Left ventricle myocardium inferior (tissue), 1 donor: ENCODE results near the gene KCNH2. TPM values are rescaled to one million over a fixed set of nuclear protein-coding genes. Genes with fewer than 3 reads are reported as not detected.

Experiments
- DNase-seq: peaks from one replicate; pipeline ENCODE4 v3.0.0-alpha.2; 2020
- H3K27ac ChIP-seq: fragments of 200-600 bp; replicated peaks from 2 replicates; pipeline ENCODE4 v1.8.0; 2021
- H3K27me3 ChIP-seq: fragments of 200-600 bp; 2 replicates; pipeline ENCODE4 v1.8.0; 2021; ENCODE audit warnings: low read depth
- H3K36me3 ChIP-seq: fragments of 200-600 bp; 2 replicates; pipeline ENCODE4 v1.8.0; 2021
- H3K4me1 ChIP-seq: fragments of 200-600 bp; 2 replicates; pipeline ENCODE4 v1.8.0; 2021
- H3K4me3 ChIP-seq: fragments of 200-600 bp; 2 replicates; pipeline ENCODE4 v1.8.0; 2021; ENCODE audit warnings: mild to moderate bottlenecking, moderate library complexity
- H3K9me3 ChIP-seq: fragments of 200-600 bp; replicated peaks from 2 replicates; pipeline ENCODE4 v1.8.0; 2021
- intact Hi-C: fragments of 100-400 bp; cut with micrococcal nuclease; formaldehyde crosslinking; loops from one replicate; pipeline ENCODE4 v1.11.0; 2022
- total RNA-seq: library from RNA; stranded (reverse); fragmentation: NEBNext Ultra II Directional; extraction: Animal tissue kit (Norgen Biotek cat#: 25700); gene quantifications from one replicate; pipeline ENCODE4 v1.2.1, GENCODE V29; 2021
- TF ChIP-seq, protein P1 (sequence below): fragments of 200-600 bp; IDR thresholded peaks from 2 replicates; pipeline ENCODE4 v1.8.0; 2021; ENCODE audit warnings: antibody characterized with exemption, mild to moderate bottlenecking, borderline replicate concordance
- donor health status: DM: no; HTN: yes; CAD: no; lungs with severe emphysema.

Gene KCNH2
- total RNA-seq, 1 donor from 2014 or later = 94.1 TPM

DNA sequence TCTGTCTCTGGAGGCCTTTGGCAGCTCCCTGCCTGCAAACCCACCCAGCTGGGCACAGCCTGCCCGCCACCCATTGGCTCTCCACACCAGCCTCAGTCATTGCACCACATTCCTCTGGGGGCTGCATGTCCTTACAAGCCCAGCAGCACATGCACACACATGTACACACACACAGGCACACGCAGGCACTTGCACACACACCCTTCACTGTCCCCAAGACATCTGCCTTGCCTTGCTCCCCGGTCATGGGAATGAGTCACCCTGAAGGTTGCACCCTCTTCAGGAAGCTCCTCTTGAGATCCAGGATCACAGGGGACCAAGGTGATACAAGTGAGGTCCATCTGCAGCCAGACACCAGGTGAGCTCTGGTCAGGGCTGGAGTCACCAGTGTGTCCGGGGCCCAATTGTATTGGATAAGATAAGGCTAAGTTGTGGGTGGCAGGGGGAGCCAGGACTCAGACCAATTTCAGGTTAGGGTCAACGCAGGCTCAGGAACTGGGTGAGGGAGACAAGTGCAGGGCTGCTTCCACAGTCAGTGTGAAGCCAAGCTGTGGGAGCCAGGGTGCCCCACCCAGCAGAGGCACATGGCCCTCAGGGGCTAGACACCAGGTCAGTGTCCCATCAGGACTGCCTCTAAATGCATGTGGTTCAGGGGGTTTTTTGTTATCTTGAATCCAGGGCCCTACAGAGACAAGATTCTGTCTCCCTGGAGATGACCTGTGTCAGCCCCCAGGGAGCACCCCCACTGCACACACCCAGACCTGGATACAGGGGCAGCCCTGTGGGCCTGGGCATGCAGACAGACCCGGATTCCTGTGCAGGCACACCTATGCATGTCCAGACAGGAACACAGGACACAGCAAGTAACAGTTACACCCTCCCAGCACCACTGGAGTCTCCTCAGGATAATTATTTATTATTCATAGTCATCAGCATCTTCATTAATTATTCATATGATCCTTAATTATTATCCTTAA is 33.8 kb downstream of the KCNH2 start:
- TF ChIP-seq, protein P1, sequence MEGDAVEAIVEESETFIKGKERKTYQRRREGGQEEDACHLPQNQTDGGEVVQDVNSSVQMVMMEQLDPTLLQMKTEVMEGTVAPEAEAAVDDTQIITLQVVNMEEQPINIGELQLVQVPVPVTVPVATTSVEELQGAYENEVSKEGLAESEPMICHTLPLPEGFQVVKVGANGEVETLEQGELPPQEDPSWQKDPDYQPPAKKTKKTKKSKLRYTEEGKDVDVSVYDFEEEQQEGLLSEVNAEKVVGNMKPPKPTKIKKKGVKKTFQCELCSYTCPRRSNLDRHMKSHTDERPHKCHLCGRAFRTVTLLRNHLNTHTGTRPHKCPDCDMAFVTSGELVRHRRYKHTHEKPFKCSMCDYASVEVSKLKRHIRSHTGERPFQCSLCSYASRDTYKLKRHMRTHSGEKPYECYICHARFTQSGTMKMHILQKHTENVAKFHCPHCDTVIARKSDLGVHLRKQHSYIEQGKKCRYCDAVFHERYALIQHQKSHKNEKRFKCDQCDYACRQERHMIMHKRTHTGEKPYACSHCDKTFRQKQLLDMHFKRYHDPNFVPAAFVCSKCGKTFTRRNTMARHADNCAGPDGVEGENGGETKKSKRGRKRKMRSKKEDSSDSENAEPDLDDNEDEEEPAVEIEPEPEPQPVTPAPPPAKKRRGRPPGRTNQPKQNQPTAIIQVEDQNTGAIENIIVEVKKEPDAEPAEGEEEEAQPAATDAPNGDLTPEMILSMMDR = no peak
- Histone ChIP-seq H3K9me3 (no peaks in the 10 kb centered on the region), H3K4me3 (no peak overlapping the region), H3K27me3 (peaks cover 44% of the 10 kb centered on the region), H3K4me1 (peaks cover 61% of the 10 kb centered on the region), H3K36me3 (no peaks in the 10 kb centered on the region), H3K27ac (peak overlapping the region; percentile 85)
- no peak for DNase-seq
- intact Hi-C loops = no loop called here

DNA sequence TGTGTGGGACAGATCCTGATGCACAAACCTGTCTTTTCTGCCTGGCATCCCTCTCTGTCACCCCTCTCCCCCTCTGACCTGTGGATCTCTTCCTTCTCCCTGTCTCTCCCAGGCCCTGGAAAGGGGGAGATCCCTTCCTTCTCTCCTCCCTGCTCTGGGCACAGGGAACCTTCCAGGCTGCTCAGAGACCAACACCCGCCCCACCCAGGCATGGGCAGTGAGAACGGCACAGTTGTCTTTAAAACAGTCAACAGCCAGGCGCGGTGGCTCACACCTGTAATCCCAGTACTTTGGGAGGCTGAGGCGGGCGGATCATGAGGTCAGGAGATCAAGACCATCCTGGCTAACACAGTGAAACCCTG is 34.7 kb downstream of the KCNH2 start:
- Histone ChIP-seq H3K4me1 (peaks cover 57% of the 10 kb centered on the region), H3K9me3 (no peaks in the 10 kb centered on the region), H3K4me3 (no peak overlapping the region), H3K27ac (peak overlapping the region; percentile 76), H3K27me3 (peaks cover 40% of the 10 kb centered on the region), H3K36me3 (no peaks in the 10 kb centered on the region)
- DNase-seq = no peak
- intact Hi-C loops = no loop called here
- TF ChIP-seq, protein P1 = no peak

DNA sequence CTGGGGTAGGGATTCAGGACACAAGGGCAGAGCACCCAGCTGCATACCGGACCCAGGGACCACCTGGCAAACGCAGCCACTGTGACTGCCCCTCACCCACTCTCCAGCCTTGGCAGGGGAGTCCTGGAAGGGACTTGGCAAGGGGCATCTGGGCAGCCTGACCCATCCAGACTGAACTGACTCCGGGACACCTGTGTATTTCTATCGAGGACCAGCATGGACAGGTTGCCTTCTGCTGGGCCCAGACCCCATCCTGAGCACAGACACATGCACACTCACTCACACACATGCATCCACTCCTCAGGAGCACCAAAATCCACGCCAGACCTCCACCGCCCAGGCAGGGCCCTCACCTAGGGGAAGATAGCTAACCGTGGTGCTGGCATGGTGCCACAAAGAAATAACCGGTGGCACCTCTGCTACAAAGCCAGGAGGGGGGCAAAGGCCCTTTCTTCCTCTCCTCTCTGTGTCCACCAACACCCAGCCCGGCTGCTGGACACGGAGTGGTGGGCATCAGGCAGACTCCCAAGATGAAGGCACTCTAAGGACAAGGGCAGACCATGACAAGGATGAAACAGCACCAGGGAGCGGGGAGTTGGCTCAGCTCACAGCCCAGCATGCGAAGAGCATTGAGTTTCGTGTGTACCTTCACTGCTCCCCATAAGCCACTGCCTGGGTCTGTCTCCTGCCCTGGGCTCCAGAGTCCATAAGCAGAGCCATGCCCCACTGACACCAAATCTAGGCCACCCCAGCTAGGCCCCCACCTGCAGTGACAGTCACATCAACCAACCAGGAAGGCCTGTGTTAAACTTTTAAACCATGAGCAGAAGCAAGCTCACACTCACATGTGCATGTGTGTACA is 35.3 kb downstream of the KCNH2 start:
- H3K9me3 ChIP-seq = no peaks in the 10 kb centered on the region
- intact Hi-C loops = no loop called here
- DNase-seq = no peak
- no peak overlapping the region for H3K4me3 ChIP-seq
- TF ChIP-seq, protein P1 = no peak
- peak overlapping the region; percentile 76 for H3K27ac ChIP-seq
- no peaks in the 10 kb centered on the region for H3K36me3 ChIP-seq
- peaks cover 35% of the 10 kb centered on the region for H3K27me3 ChIP-seq
- peaks cover 55% of the 10 kb centered on the region for H3K4me1 ChIP-seq

DNA sequence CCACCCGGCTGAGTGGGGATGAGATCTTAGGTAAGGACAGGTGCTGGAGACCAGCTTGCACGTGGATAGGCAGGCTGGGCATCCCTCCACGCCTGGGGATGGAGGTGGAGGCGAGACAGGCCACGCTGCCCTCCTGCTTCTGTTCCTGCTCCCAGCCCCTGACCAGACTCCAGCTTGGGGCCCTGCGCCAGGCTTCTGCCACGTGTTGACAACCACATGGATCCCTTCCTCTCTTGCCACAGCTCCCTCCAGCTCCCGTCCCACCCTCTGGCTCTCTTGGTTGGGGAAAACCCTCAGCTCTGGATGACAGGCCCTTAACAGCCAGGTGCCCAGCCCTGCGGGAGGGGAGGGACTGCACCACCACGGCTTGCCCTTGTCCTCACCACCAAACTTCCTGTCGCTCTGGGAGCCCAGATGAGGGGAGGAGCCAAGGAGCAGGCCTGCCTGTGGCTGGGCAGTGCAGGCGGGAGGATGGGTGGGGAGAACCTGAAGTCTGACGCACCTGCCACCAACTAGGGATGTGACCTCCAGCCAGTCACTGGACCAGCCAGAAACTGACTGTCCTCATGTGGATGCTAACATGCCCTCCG is 36.0 kb downstream of the KCNH2 start:
- peaks cover 48% of the 10 kb centered on the region for H3K4me1 ChIP-seq
- H3K27me3 ChIP-seq = peaks cover 28% of the 10 kb centered on the region
- peak overlapping the region; percentile 76 for H3K27ac ChIP-seq
- TF ChIP-seq, protein P1 = no peak
- peak; percentile 72 for DNase-seq
- no peaks in the 10 kb centered on the region for H3K36me3 ChIP-seq
- no peaks in the 10 kb centered on the region for H3K9me3 ChIP-seq
- intact Hi-C loops = no loop called here
- no peak overlapping the region for H3K4me3 ChIP-seq

DNA sequence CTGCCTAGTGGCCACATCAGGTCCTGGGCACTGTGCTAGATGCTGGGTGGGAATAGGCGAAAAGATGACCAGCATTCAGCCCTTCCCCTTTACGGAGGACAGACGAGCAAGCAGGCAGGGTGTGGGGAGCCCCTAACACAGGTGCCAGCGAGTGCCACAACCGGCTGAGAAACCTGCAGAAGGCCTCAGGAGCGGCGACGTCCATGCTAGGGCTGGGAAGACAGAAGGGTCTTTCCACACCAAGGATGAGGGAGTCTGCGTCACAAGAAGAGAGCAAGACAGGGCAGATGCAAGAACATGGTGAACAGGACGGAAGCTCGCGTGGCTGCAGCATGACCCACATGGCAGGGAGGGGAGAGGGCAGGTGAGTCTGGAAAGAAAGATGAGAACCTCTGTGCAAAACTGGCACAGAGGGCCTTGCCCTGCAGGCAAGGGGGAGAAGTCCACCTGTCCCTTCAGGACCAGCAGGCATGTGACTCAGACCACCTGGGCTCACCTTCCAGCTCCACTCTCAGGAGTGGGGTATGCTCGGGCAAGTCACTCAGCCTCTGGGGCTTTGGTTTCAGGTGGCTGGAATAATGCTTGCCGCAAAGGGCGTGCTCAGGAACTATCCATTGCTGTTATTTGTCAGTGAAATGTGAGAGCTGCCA is 36.6 kb downstream of the KCNH2 start:
- TF ChIP-seq, protein P1 = no peak
- H3K27ac ChIP-seq = peak overlapping the region; percentile 76
- peaks cover 25% of the 10 kb centered on the region for H3K27me3 ChIP-seq
- no peak for DNase-seq
- H3K4me1 ChIP-seq = peaks cover 41% of the 10 kb centered on the region
- no peaks in the 10 kb centered on the region for H3K9me3 ChIP-seq
- intact Hi-C loops = no loop called here
- no peak overlapping the region for H3K4me3 ChIP-seq
- no peaks in the 10 kb centered on the region for H3K36me3 ChIP-seq
